HepG2 (cell line): ENCODE measurements around the gene TFDP1. TPM values are rescaled to one million over a fixed set of nuclear protein-coding genes. Genes with fewer than 3 reads are reported as not detected.

Experiments
- ATAC-seq: fragments of 200-7000 bp; cut with Tn5 transposase; 3 replicates; pipeline ENCODE4 v1.9.1; 2020; ENCODE audit warnings: mild to moderate bottlenecking, moderate library complexity
- BruUV-seq: library from RNA; stranded (reverse); fragments of 400-500 nt; replicated peaks from 2 replicates; lab custom pipeline; 2021; lab: Mats Ljungman, UMichigan
- CTCF ChIA-PET: fragments of 300-600 bp; formaldehyde crosslinking; extraction: SDS; loops from one replicate; lab custom pipeline; 2021; ENCODE audit warnings: low total read pairs, inconsistent platforms, low intra/inter-chr PET ratio; lab: Yijun Ruan, JAX
- POLR2A ChIA-PET: fragments of 350-600 bp; sonication (Branson Sonifier 250); formaldehyde crosslinking; loops from one replicate; lab custom pipeline; 2020; ENCODE audit warnings: antibody characterized with exemption, inconsistent platforms; lab: Yijun Ruan, JAX
- DNase-seq: peaks from one replicate; pipeline ENCODE4 v3.0.0-alpha.2; 2015; ENCODE audit warnings: low spot score
- FAIRE-seq: peaks from 3 replicates; lab custom pipeline; 2011; peaks lifted over from hg19 to GRCh38; lab: Jason Lieb, UNC
- H2AFZ ChIP-seq: one replicate; pipeline ENCODE4 v1.6.1; 2011; ENCODE audit warnings: low read length, inconsistent platforms
- H3K27ac ChIP-seq: fragments of 300-600 bp; 3 replicates; pipeline ENCODE4 v1.8.0; 2011; ENCODE audit warnings: mixed run types, mild to moderate bottlenecking, mixed read lengths, low read length, inconsistent platforms; ENCODE audit not compliant: insufficient read depth; ENCODE audit errors: extremely low read length
- H3K27me3 ChIP-seq, 2 experiments: fragments of 200-600 bp in 1 of 2; 2 replicates in 1 of 2; 3 replicates in 1 of 2; pipeline versions ENCODE4 v1.6.0 to v1.8.0; 2011; ENCODE audit warnings: low read length in 2 of 2, mild to moderate bottlenecking in 2 of 2, moderate library complexity in 2 of 2, inconsistent platforms in 1 of 2; ENCODE audit not compliant: insufficient read depth in 2 of 2, control insufficient read depth in 1 of 2
- H3K36me3 ChIP-seq, 2 experiments: fragments of 200-600 bp in 1 of 2; replicated peaks in 1 of 2; 2 replicates in 1 of 2; 3 replicates in 1 of 2; pipeline versions ENCODE4 v1.5.1 to v1.8.0; 2011; ENCODE audit warnings: low read length in 2 of 2, inconsistent platforms in 1 of 2; ENCODE audit not compliant: insufficient read depth in 2 of 2, control insufficient read depth in 1 of 2
- H3K4me1 ChIP-seq: 2 replicates; pipeline ENCODE4 v1.5.1; 2012; ENCODE audit warnings: low read length, inconsistent platforms; ENCODE audit not compliant: insufficient read depth
- H3K4me2 ChIP-seq: 2 replicates; pipeline ENCODE4 v1.6.0; 2011; ENCODE audit warnings: low read depth, low read length, inconsistent platforms
- H3K4me3 ChIP-seq, 3 experiments: fragments of 200-600 bp in 1 of 3; sonication (generic), shearing (Covaris generic) in 1 of 3; replicated peaks in 1 of 3; 2 replicates each; pipeline ENCODE4 v1.5.1; 2011 to 2016; ENCODE audit warnings: low read length in 3 of 3, inconsistent platforms in 2 of 3, low read depth in 2 of 3, mild to moderate bottlenecking in 2 of 3, control low read depth in 1 of 3, mixed read lengths in 1 of 3; ENCODE audit not compliant: insufficient read depth in 1 of 3
- H3K79me2 ChIP-seq: one replicate; pipeline ENCODE4 v1.6.1; 2011; ENCODE audit warnings: low read length, inconsistent platforms; ENCODE audit not compliant: insufficient read depth
- H3K9ac ChIP-seq: 2 replicates; pipeline ENCODE4 v1.6.0; 2011; ENCODE audit warnings: mild to moderate bottlenecking, low read depth, low read length, inconsistent platforms; ENCODE audit not compliant: insufficient read depth
- H3K9me3 ChIP-seq: 2 replicates; pipeline ENCODE4 v1.5.1; 2012; ENCODE audit warnings: mild to moderate bottlenecking, low read length
- H4K20me1 ChIP-seq: 2 replicates; pipeline ENCODE4 v1.6.0; 2011; ENCODE audit warnings: inconsistent platforms, mild to moderate bottlenecking, low read length, moderate library complexity; ENCODE audit not compliant: insufficient read depth
- BATF2 ChIP-seq: sonication (generic); formaldehyde crosslinking; IDR thresholded peaks from 2 replicates; pipeline ENCODE4 v1.8.0; 2022; ENCODE audit warnings: mild to moderate bottlenecking, missing genetic modification reagents, moderate library complexity
- DMAP1 ChIP-seq: IDR thresholded peaks from 2 replicates; pipeline ENCODE4 v1.6.1; 2016
- FOXA3 ChIP-seq: IDR thresholded peaks from 2 replicates; pipeline ENCODE4 v1.6.1; 2016; ENCODE audit warnings: missing genetic modification reagents, missing compliant biosample characterization
- RARA ChIP-seq: IDR thresholded peaks from 2 replicates; pipeline ENCODE4 v1.6.1; 2016; ENCODE audit warnings: missing genetic modification reagents, missing compliant biosample characterization
- REL ChIP-seq: sonication (generic); formaldehyde crosslinking; conservative IDR thresholded peaks from 2 replicates; pipeline ENCODE4 v1.8.0; 2022; ENCODE audit warnings: mild to moderate bottlenecking, missing genetic modification reagents, moderate library complexity
- REPIN1 ChIP-seq: sonication (generic); formaldehyde crosslinking; IDR thresholded peaks from 2 replicates; pipeline ENCODE4 v1.8.0; 2022; ENCODE audit warnings: missing genetic modification reagents, low read depth, mild to moderate bottlenecking, borderline replicate concordance
- RERE ChIP-seq: IDR thresholded peaks from 2 replicates; pipeline ENCODE4 v1.6.1; 2016; ENCODE audit warnings: low read depth, missing genetic modification reagents, missing compliant biosample characterization
- SAFB2 ChIP-seq: sonication (generic); formaldehyde crosslinking; IDR thresholded peaks from 2 replicates; pipeline ENCODE4 v1.5.1; 2020; ENCODE audit warnings: missing genetic modification reagents, low read depth, mild to moderate bottlenecking, borderline replicate concordance
- SKIL ChIP-seq: sonication (generic); formaldehyde crosslinking; IDR thresholded peaks from 2 replicates; pipeline ENCODE4 v1.8.0; 2022; ENCODE audit warnings: missing genetic modification reagents, mild to moderate bottlenecking, moderate library complexity, borderline replicate concordance
- SRY ChIP-seq: sonication (generic); formaldehyde crosslinking; IDR thresholded peaks from 2 replicates; pipeline ENCODE4 v1.8.0; 2022; ENCODE audit warnings: mild to moderate bottlenecking, missing genetic modification reagents
- TEAD3 ChIP-seq: optimal IDR thresholded peaks from 2 replicates; pipeline ENCODE3; 2016; ENCODE audit warnings: borderline replicate concordance
- ZBTB3 ChIP-seq: sonication (generic); formaldehyde crosslinking; IDR thresholded peaks from 2 replicates; pipeline ENCODE4 v1.4.0; 2020; ENCODE audit warnings: low read depth, mild to moderate bottlenecking, moderate library complexity, missing genetic modification reagents, borderline replicate concordance
- ZNF207 ChIP-seq: fragments of 450-650 bp; IDR thresholded peaks from 2 replicates; pipeline ENCODE4 v1.6.1; 2016; ENCODE audit warnings: antibody characterized with exemption, borderline replicate concordance
- ZNF382 ChIP-seq: sonication (generic); formaldehyde crosslinking; IDR thresholded peaks from 2 replicates; pipeline ENCODE4 v1.5.0; 2020; ENCODE audit warnings: missing genetic modification reagents, mild to moderate bottlenecking, borderline replicate concordance
- ZNF644 ChIP-seq: IDR thresholded peaks from 2 replicates; pipeline ENCODE4 v1.6.1; 2016; ENCODE audit warnings: low read depth
- ZNF652 ChIP-seq: IDR thresholded peaks from 2 replicates; pipeline ENCODE4 v1.6.1; 2016; ENCODE audit warnings: low read depth, borderline replicate concordance
- WGBS: methylation state at CpG from one replicate; pipeline ENCODE4 v1.1.6; 2017; ENCODE audit warnings: low lambda C conversion rate; 5-methylcytosine and 5-hydroxymethylcytosine counted together
- in situ Hi-C: cut with HindIII; loops from 2 replicates; pipeline ENCODE4 v1.10.0; 2017; ENCODE audit warnings: low pct_unique_long_range_greater_than_20kb; ENCODE audit not compliant: extremely low pct_ligation_motif_present
- intact Hi-C: fragments of 100-400 bp; cut with micrococcal nuclease; formaldehyde crosslinking; loops from one replicate; pipeline ENCODE4 v1.10.0; 2022; ENCODE audit not compliant: unreplicated experiment
- polyA plus RNA-seq, 8 experiments: library from polyadenylated mRNA; depleted of rRNA in 3 of 8; stranded (reverse) in 7 of 8; unstranded in 1 of 8; fragments of >200 nt; fragmentation: Illumina TruSeq in 4 of 8; extraction: Trizol in 4 of 8; gene quantifications; 2 replicates each; pipeline versions ENCODE4 v1.2.1 to v1.2.3, GENCODE V29; 2011 to 2016; ENCODE audit warnings: low read depth in 4 of 8, missing spikeins in 1 of 8, mixed read lengths in 1 of 8; ENCODE audit not compliant: insufficient read depth in 1 of 8
- total RNA-seq, 5 experiments: library from RNA; depleted of rRNA; stranded (reverse); fragments of >200 nt; fragmentation: Illumina TruSeq; extraction: Trizol; gene quantifications; 2 replicates each; pipeline ENCODE4 v1.2.3, GENCODE V29; 2016; ENCODE audit warnings: low read depth in 1 of 5

TFDP1 gene
- total and polyA plus RNA-seq, 2 of the 13 experiments (the other 11 are each of a cell fraction or from before 2014, with no cell fraction given), result 38.0 to 84.2 TPM

GRCh38 chr13:113669755-113670341 is 85.3 kb downstream of the TFDP1 start (continued):
- TF ChIP-seq RERE (CRISPR knock-in tag) (no peak), DMAP1 (CRISPR knock-in tag) (no peak), ZNF382 (CRISPR knock-in tag) (no peak)

GRCh38 chr13:113670541-113670940 is 86.0 kb downstream of the TFDP1 start:
- Histone ChIP-seq H4K20me1 (no peaks in the 10 kb centered on the region), H3K9me3 (no peaks in the 10 kb centered on the region), H3K4me3 (no peak overlapping the region), H3K4me2 (no peak overlapping the region), H3K79me2 (no peaks in the 10 kb centered on the region), H3K9ac (no peak overlapping the region), H3K4me1 (no peaks in the 10 kb centered on the region), H2AFZ (no peak overlapping the region), H3K27me3 (peaks cover 7 to 40% of the 10 kb centered on the region in 2 experiments; a peak in 4 of 5 replicates), H3K36me3 (no peaks in the 10 kb centered on the region), H3K27ac (no peak overlapping the region)
- ATAC-seq, result no peak
- FAIRE-seq, result no peak
- intact Hi-C loops, result no loop called here
- in situ Hi-C loops, result no loop called here
- no peak for DNase-seq
- 60% methylated on average over 18 of the region's 19 CpGs for WGBS
- CTCF ChIA-PET, result no interaction called here
- BruUV-seq, result no TSS peak
- POLR2A ChIA-PET, result no interaction called here
- TF ChIP-seq RARA (CRISPR knock-in tag) (no peak), SAFB2 (CRISPR knock-in tag) (no peak), SKIL (no peak), ZNF207 (no peak), BATF2 (CRISPR knock-in tag) (no peak), SRY (CRISPR knock-in tag) (no peak), REL (CRISPR knock-in tag) (no peak), TEAD3 (CRISPR knock-in tag) (no peak), FOXA3 (CRISPR knock-in tag) (no peak), ZNF644 (CRISPR knock-in tag) (no peak), ZNF652 (CRISPR knock-in tag) (no peak), ZBTB3 (no peak), REPIN1 (CRISPR knock-in tag) (no peak)
